SU-DHL-6 (cell line): ENCODE results near the gene PIGS.

Source experiments
- H2AFZ ChIP-seq: fragments of 200-600 bp; sonication (generic); 2 replicates; pipeline ENCODE4 v1.6.1; 2014; ENCODE audit warnings: low read depth, mild to moderate bottlenecking, moderate library complexity, mixed read lengths, antibody characterized with exemption, low read length; ENCODE audit not compliant: severe bottlenecking
- H3F3A ChIP-seq: fragments of 200-600 bp; shearing (Covaris generic); 2 replicates; pipeline ENCODE4 v1.6.0; 2016; ENCODE audit warnings: antibody characterized with exemption, mild to moderate bottlenecking; ENCODE audit not compliant: insufficient read depth
- H3K27ac ChIP-seq: fragments of 200-600 bp; sonication (generic); 2 replicates; pipeline ENCODE4 v1.5.1; 2016; ENCODE audit warnings: low read depth, mild to moderate bottlenecking, low read length, moderate library complexity, mixed read lengths
- H3K27me3 ChIP-seq: fragments of 200-600 bp; sonication (generic), shearing (Covaris generic); 2 replicates; pipeline ENCODE4 v1.6.0; 2014; ENCODE audit warnings: mild to moderate bottlenecking, low read length
- H3K36me3 ChIP-seq: fragments of 200-600 bp; sonication (generic); 2 replicates; pipeline ENCODE4 v1.6.1; 2014; ENCODE audit warnings: mild to moderate bottlenecking, low read length, mixed read lengths
- H3K4me2 ChIP-seq: fragments of 300-600, 200-600 bp; shearing (Covaris generic), sonication (generic); 2 replicates; pipeline ENCODE4 v1.6.0; 2014; ENCODE audit warnings: low read length, low read depth, mild to moderate bottlenecking; ENCODE audit not compliant: poor library complexity, severe bottlenecking
- H3K4me3 ChIP-seq: fragments of 200-600 bp; sonication (generic); 2 replicates; pipeline ENCODE4 v1.5.1; 2014; ENCODE audit warnings: antibody characterized with exemption, low read length, mild to moderate bottlenecking, mixed read lengths; ENCODE audit not compliant: insufficient read depth, poor library complexity, severe bottlenecking
- H3K79me2 ChIP-seq: fragments of 200-600 bp; sonication (generic); 2 replicates; pipeline ENCODE4 v1.6.1; 2014; ENCODE audit warnings: mild to moderate bottlenecking, low read length, moderate library complexity; ENCODE audit not compliant: insufficient read depth
- H3K9ac ChIP-seq: fragments of 200-600 bp; sonication (generic); 2 replicates; pipeline ENCODE4 v1.7.0; 2014; ENCODE audit warnings: mild to moderate bottlenecking, low read length
- H3K9me2 ChIP-seq: fragments of 200-600 bp; sonication (generic); replicated peaks from 2 replicates; pipeline ENCODE4 v1.6.1; 2014; ENCODE audit warnings: low read length; ENCODE audit not compliant: insufficient read depth
- H3K9me3 ChIP-seq: fragments of 200-600 bp; sonication (generic); 2 replicates; pipeline ENCODE4 v1.6.1; 2014; ENCODE audit warnings: low read length, mixed read lengths; ENCODE audit not compliant: insufficient read depth
- H4K20me1 ChIP-seq: fragments of 200-600 bp; sonication (generic); 2 replicates; pipeline ENCODE4 v1.6.1; 2014; ENCODE audit warnings: low read depth, mild to moderate bottlenecking, antibody characterized with exemption, low read length, moderate library complexity, mixed read lengths
- CTCF ChIP-seq: fragments of 200-600 bp; sonication (generic); IDR thresholded peaks from one replicate; pipeline ENCODE4 v1.5.1; 2017; ENCODE audit warnings: antibody characterized with exemption, mild to moderate bottlenecking, low read length, moderate library complexity; ENCODE audit not compliant: insufficient read depth, poor library complexity, severe bottlenecking
- EZH2phosphoT487 ChIP-seq: fragments of 200-600 bp; sonication (generic), shearing (Covaris generic); conservative IDR thresholded peaks from 2 replicates; pipeline ENCODE4 v1.6.1; 2018; ENCODE audit warnings: mild to moderate bottlenecking, antibody characterized with exemption, low read length, moderate library complexity, mixed read lengths

The PIGS gene

GRCh38 chr17:28503420-28503819 lies 67.9 kb downstream of the PIGS start:
- H3K9me2 ChIP-seq = no peaks in the 10 kb centered on the region
- H3K9ac ChIP-seq = no peak overlapping the region
- H4K20me1 ChIP-seq = no peaks in the 10 kb centered on the region
- H3K79me2 ChIP-seq = no peaks in the 10 kb centered on the region
- no peaks in the 10 kb centered on the region for H3K36me3 ChIP-seq
- no peak overlapping the region for H3K4me3 ChIP-seq
- no peak overlapping the region for H3K27ac ChIP-seq
- H3K9me3 ChIP-seq = no peaks in the 10 kb centered on the region
- H3F3A ChIP-seq = no peaks in the 10 kb centered on the region
- H2AFZ ChIP-seq = no peak overlapping the region
- H3K27me3 ChIP-seq = no peaks in the 10 kb centered on the region
- TF ChIP-seq CTCF (no peak), EZH2phosphoT487 (no peak)
- H3K4me2 ChIP-seq = no peak overlapping the region
